Esophagus muscularis mucosa (tissue), 4 donors: ENCODE measurements around the gene DDX11. TPM values are rescaled to one million over a fixed set of nuclear protein-coding genes. Genes with fewer than 3 reads are reported as not detected.
"Not testable (repeated sequence)": the region's sequence is repeated elsewhere in the genome, so short reads cannot be mapped to it uniquely, and the experiment has no call there.

ENCODE experiments used
- DNase-seq: peaks from one replicate; pipeline ENCODE4 v3.0.0-alpha.2; 2017; ENCODE audit errors: extremely low spot score
- H3K27ac ChIP-seq, 4 donors: fragments of 200-600 bp; sonication (generic); replicated peaks in 1 of 4; 1 replicate in 3 of 4; 2 replicates in 1 of 4; pipeline ENCODE4 v1.5.1; 2016 to 2019; ENCODE audit warnings: mild to moderate bottlenecking in 1 of 4
- H3K27me3 ChIP-seq, 4 donors: fragments of 200-600 bp; sonication (generic); one replicate each; pipeline versions ENCODE4 v1.5.1 to v1.6.0; 2016 to 2019
- H3K36me3 ChIP-seq, 4 donors: fragments of 200-600 bp; sonication (generic); one replicate each; pipeline ENCODE4 v1.5.1; 2016 to 2019
- H3K4me1 ChIP-seq, 4 donors: fragments of 200-600 bp; sonication (generic); one replicate each; pipeline ENCODE4 v1.5.1; 2016 to 2019
- H3K4me3 ChIP-seq, 4 donors: fragments of 200-600 bp; sonication (generic); 1 replicate in 2 of 4; 2 replicates in 2 of 4; pipeline ENCODE4 v1.5.1; 2016 to 2019; ENCODE audit warnings: mild to moderate bottlenecking in 4 of 4, moderate library complexity in 1 of 4
- H3K9me3 ChIP-seq, 4 donors: fragments of 200-600 bp; sonication (generic); 1 replicate in 3 of 4; 2 replicates in 1 of 4; pipeline ENCODE4 v1.5.1; 2016 to 2019
- EP300 ChIP-seq: sonication (generic); formaldehyde crosslinking; IDR thresholded peaks from one replicate; pipeline ENCODE4 v1.6.1; 2017; ENCODE audit warnings: antibody characterized with exemption
- POLR2A ChIP-seq: fragments of 450-650 bp; IDR thresholded peaks from one replicate; pipeline ENCODE4 v1.6.1; 2017; ENCODE audit warnings: antibody characterized with exemption, moderate library complexity, mild to moderate bottlenecking, low read depth
- POLR2AphosphoS5 ChIP-seq, 2 donors: sonication (generic); formaldehyde crosslinking; IDR thresholded peaks; one replicate each; pipeline ENCODE4 v1.6.1; 2017; ENCODE audit warnings: antibody characterized with exemption in 2 of 2
- WGBS: methylation state at CpG from one replicate; pipeline ENCODE4 v1.1.5; 2018; 5-methylcytosine and 5-hydroxymethylcytosine counted together
- intact Hi-C: fragments of 100-400 bp; cut with DNase I; formaldehyde crosslinking; loops from one replicate; pipeline ENCODE4 v1.15.1; 2023
- total RNA-seq, 4 donors: library from RNA; depleted of rRNA; stranded (reverse); fragments of >200 nt; gene quantifications; one replicate each; pipeline versions ENCODE4 v1.1.0 to v1.2.1, GENCODE V29; 2016
- TF ChIP-seq, protein P1 (sequence below), 3 experiments: fragments of 200-600 bp in 2 of 3; fragments of 450-650 bp in 1 of 3; sonication (generic) in 2 of 3; IDR thresholded peaks; one replicate each; pipeline ENCODE4 v1.5.1; 2017 to 2019; ENCODE audit warnings: antibody characterized with exemption in 3 of 3, mild to moderate bottlenecking in 2 of 3, moderate library complexity in 1 of 3

Gene DDX11
- total RNA-seq, 4 donors from 2014 or later, result 5.9 to 18.7 (median 12.7) TPM

GRCh38 chr12:31105668-31106067 is 32.0 kb downstream of the DDX11 start:
- no peak overlapping the region for H3K4me3 ChIP-seq
- intact Hi-C loops, result no loop called here
- no peaks in the 10 kb centered on the region for H3K4me1 ChIP-seq
- peak; percentile 62 for DNase-seq
- TF ChIP-seq POLR2AphosphoS5 (IDR thresholded peaks at IDR 0.05), result no peak
- no peak for TF ChIP-seq POLR2A
- no peak for TF ChIP-seq EP300
- TF ChIP-seq, protein P1, sequence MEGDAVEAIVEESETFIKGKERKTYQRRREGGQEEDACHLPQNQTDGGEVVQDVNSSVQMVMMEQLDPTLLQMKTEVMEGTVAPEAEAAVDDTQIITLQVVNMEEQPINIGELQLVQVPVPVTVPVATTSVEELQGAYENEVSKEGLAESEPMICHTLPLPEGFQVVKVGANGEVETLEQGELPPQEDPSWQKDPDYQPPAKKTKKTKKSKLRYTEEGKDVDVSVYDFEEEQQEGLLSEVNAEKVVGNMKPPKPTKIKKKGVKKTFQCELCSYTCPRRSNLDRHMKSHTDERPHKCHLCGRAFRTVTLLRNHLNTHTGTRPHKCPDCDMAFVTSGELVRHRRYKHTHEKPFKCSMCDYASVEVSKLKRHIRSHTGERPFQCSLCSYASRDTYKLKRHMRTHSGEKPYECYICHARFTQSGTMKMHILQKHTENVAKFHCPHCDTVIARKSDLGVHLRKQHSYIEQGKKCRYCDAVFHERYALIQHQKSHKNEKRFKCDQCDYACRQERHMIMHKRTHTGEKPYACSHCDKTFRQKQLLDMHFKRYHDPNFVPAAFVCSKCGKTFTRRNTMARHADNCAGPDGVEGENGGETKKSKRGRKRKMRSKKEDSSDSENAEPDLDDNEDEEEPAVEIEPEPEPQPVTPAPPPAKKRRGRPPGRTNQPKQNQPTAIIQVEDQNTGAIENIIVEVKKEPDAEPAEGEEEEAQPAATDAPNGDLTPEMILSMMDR (IDR thresholded peaks at IDR 0.05), result no peak
- 91% methylated on average over 3 of the region's 8 CpGs for WGBS
- no peak overlapping the region for H3K27ac ChIP-seq
- no peaks in the 10 kb centered on the region for H3K9me3 ChIP-seq
- H3K36me3 ChIP-seq, result peaks cover 0 to 45% (median 4%) of the 10 kb centered on the region in 4 donors
- H3K27me3 ChIP-seq, result no peaks in the 10 kb centered on the region

DNA sequence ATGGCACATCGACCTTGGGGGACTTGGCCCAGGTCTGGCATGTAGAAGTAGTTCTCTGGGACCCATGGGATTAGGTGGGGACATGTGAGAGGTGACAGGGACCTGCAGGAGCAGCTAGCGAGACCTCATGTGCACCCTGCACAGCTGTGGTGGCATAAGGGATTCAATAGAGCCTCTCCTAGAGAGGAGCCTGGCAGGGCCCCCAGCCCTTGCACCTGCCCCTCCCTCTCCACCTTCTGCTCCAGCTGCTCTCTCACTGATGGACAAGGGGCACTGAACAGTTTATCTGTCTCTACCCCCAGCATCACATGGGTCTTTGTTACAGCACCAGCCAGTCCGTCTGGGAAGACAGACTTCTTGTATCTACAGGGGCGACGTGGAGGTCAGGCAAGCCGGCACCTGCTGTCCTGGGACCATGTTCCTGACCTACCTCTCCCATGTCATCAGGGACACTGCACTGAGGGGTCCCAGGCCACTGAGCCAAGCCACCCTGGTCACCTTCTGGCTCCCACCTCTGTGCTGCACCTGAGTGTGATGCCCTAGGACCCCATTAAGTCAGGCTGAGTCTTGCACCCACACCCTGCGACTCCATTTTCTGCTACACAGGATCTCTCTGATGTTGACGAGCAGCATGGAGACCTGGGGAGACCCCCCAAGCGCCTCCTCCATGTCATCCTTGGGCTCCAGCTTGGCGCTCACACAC is 32.6 kb downstream of the DDX11 start:
- Histone ChIP-seq H3K36me3 (peaks cover 0 to 39% (median 2%) of the 10 kb centered on the region in 4 donors), H3K4me1 (no peaks in the 10 kb centered on the region), H3K27me3 (no peaks in the 10 kb centered on the region), H3K27ac (no peak overlapping the region), H3K4me3 (no peak overlapping the region), H3K9me3 (no peaks in the 10 kb centered on the region)
- DNase-seq, result peak; percentile 90
- TF ChIP-seq POLR2AphosphoS5 (IDR thresholded peaks at IDR 0.05), result no peak
- TF ChIP-seq, protein P1 (IDR thresholded peaks at IDR 0.05), result no peak
- no peak for TF ChIP-seq EP300
- no peak for TF ChIP-seq POLR2A
- intact Hi-C loops, result no loop called here
- WGBS, result 86% methylated on average over 2 of the region's 10 CpGs

DNA sequence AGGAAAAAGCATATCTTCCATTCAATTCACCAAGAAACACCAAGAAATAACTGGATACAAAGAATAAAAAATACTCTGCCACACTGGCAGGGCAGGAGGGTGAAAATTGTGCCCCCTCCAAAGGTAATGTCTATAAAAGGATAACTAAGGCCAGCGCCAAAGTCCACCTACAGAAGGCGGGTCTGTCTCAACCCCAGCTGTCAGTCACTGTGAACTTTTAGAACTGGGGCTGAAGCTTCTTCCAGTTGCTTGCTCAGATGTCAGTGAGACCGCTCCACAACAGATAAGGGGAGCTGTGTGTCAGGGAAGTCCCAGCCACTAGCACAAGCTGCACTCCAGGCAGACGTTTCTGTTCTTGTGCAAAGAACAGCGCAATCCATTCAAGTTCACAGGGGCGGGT is 36.1 kb downstream of the DDX11 start:
- H3K27me3 ChIP-seq, H3K4me1 ChIP-seq, intact Hi-C loops, H3K4me3 ChIP-seq, DNase-seq, H3K27ac ChIP-seq, H3K9me3 ChIP-seq, H3K36me3 ChIP-seq: not testable (repeated sequence)
- WGBS, result 84% methylated on average over 6 of the region's 6 CpGs

GRCh38 chr12:31110263-31110662 is 36.6 kb downstream of the DDX11 start:
- H3K9me3 ChIP-seq, H3K36me3 ChIP-seq, H3K4me3 ChIP-seq, H3K27ac ChIP-seq, H3K27me3 ChIP-seq, H3K4me1 ChIP-seq, DNase-seq, intact Hi-C loops: not testable (repeated sequence)
- WGBS, result 63% methylated on average over 2 of the region's 5 CpGs

- H3K4me3 ChIP-seq, H3K27ac ChIP-seq, H3K9me3 ChIP-seq, intact Hi-C loops, H3K36me3 ChIP-seq, DNase-seq: not testable (repeated sequence)
- 94% methylated on average over 3 of the region's 3 CpGs for WGBS
- Histone ChIP-seq H3K4me1 (peaks cover 25 to 33% (median 30%) of the 10 kb centered on the region in 4 donors), H3K27me3 (peaks cover 0 to 40% (median 17%) of the 10 kb centered on the region in 4 donors)
These were observed 41.5 kb downstream of the DDX11 start for GRCh38 chr12:31115092-31115601.

DNA sequence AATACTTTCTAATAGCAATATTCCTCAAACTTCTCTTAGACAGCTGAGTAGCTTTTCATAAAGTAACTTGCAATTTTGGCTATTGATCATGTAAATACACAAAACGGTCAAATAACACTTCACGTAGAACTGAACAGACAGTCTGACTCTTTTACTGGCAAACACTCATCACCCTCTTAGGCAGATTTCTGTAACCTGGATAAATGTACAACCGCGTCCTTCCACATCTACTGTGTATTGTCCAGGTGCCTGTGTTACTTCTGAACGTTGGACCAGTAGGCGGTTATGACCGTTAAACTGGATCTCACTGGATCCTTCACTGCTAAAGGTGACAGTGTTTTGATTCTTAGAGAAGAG is 43.2 kb downstream of the DDX11 start:
- H3K4me1 ChIP-seq, result peaks cover 25 to 38% (median 30%) of the 10 kb centered on the region in 4 donors
- H3K9me3 ChIP-seq, DNase-seq, H3K27ac ChIP-seq, intact Hi-C loops, H3K36me3 ChIP-seq: not testable (repeated sequence)
- peaks cover 0 to 40% (median 17%) of the 10 kb centered on the region in 4 donors for H3K27me3 ChIP-seq
- no CpG with 5 or more reads among the region's 7 CpGs for WGBS
- peak overlapping the region; percentile 43 to 55 (median 46) for H3K4me3 ChIP-seq
